T-cell (primary cell): Measurements from ENCODE around the gene SEMA5B. TPM values are rescaled to one million over a fixed set of nuclear protein-coding genes. Genes with fewer than 3 reads are reported as not detected.

Experiments
- ATAC-seq, 4 experiments: fragments of 200-7000 bp in 3 of 4; fragments of 150-1000 bp in 1 of 4; cut with Tn5 transposase; replicated peaks in 1 of 4; 1 replicate in 3 of 4; 2 replicates in 1 of 4; pipeline ENCODE4 v1.10.0; 2021; ENCODE audit warnings: moderate library complexity in 3 of 4, mild to moderate bottlenecking in 2 of 4, moderate number of reproducible peaks in 1 of 4
- CTCF ChIA-PET, 2 donors: fragments of 300-600 bp; sonication (Branson Sonifier 250); formaldehyde crosslinking; loops; one replicate each; lab custom pipeline; 2022; ENCODE audit warnings: antibody characterized with exemption in 2 of 2; lab: Charles Lee
- POLR2A ChIA-PET, 2 donors: fragments of 300-600 bp; sonication (Branson Sonifier 250); formaldehyde crosslinking; loops; one replicate each; lab custom pipeline; 2022; ENCODE audit warnings: antibody characterized with exemption in 2 of 2; lab: Charles Lee
- DNase-seq, 35 experiments: peaks; one replicate each; pipeline versions ENCODE4 v3.0.0 to v3.0.0-alpha.2; 2013 to 2023
- H3K27ac ChIP-seq: one replicate; pipeline ENCODE4 v1.5.1; 2013; ENCODE audit warnings: low read length
- H3K27me3 ChIP-seq, 2 experiments: replicated peaks in 1 of 2; 1 replicate in 1 of 2; 2 replicates in 1 of 2; pipeline versions ENCODE4 v1.6.1 to v1.7.0; 2013; ENCODE audit warnings: low read length in 1 of 2, mixed read lengths in 1 of 2; ENCODE audit not compliant: control insufficient read depth in 2 of 2, insufficient read depth in 2 of 2; ENCODE audit errors: extremely low read depth in 1 of 2
- H3K36me3 ChIP-seq, 2 donors: 1 replicate in 1 of 2; 2 replicates in 1 of 2; pipeline versions ENCODE4 v1.6.1 to v1.7.0; 2013; ENCODE audit warnings: low read length in 1 of 2; ENCODE audit not compliant: control insufficient read depth in 2 of 2, insufficient read depth in 1 of 2; ENCODE audit errors: extremely low read depth in 1 of 2
- H3K4me1 ChIP-seq, 2 experiments: 1 replicate in 1 of 2; 2 replicates in 1 of 2; pipeline versions ENCODE4 v1.6.1 to v1.7.0; 2013; ENCODE audit warnings: low read length in 2 of 2, mixed read lengths in 1 of 2; ENCODE audit not compliant: insufficient read depth in 2 of 2, control insufficient read depth in 1 of 2; ENCODE audit errors: extremely low read depth in 1 of 2
- H3K4me3 ChIP-seq, 2 donors: 1 replicate in 1 of 2; 2 replicates in 1 of 2; pipeline versions ENCODE4 v1.5.1 to v1.7.0; 2013; ENCODE audit warnings: mild to moderate bottlenecking in 2 of 2, low read length in 1 of 2, moderate library complexity in 1 of 2; ENCODE audit not compliant: control insufficient read depth in 1 of 2; ENCODE audit errors: extremely low read depth in 1 of 2
- H3K9me3 ChIP-seq: 2 replicates; pipeline ENCODE4 v1.7.0; 2013
- H3K27ac Mint-ChIP-seq, 2 donors: one replicate each; pipeline ENCODE4 v1.8.0; 2020 to 2021; ENCODE audit warnings: mild to moderate bottlenecking in 2 of 2, mixed read lengths in 2 of 2
- H3K27me3 Mint-ChIP-seq, 2 donors: one replicate each; pipeline ENCODE4 v1.8.0; 2021 to 2022; ENCODE audit warnings: mixed read lengths in 2 of 2
- H3K36me3 Mint-ChIP-seq: one replicate; pipeline ENCODE4 v1.8.0; 2021; ENCODE audit warnings: mixed read lengths
- H3K4me1 Mint-ChIP-seq, 3 donors: one replicate each; pipeline ENCODE4 v1.8.0; 2020 to 2022; ENCODE audit warnings: mixed read lengths in 3 of 3, mild to moderate bottlenecking in 1 of 3
- H3K4me3 Mint-ChIP-seq, 3 donors: one replicate each; pipeline ENCODE4 v1.8.0; 2020 to 2022; ENCODE audit warnings: mild to moderate bottlenecking in 3 of 3, mixed read lengths in 3 of 3, moderate library complexity in 3 of 3
- H3K9me3 Mint-ChIP-seq, 3 donors: one replicate each; pipeline ENCODE4 v1.8.0; 2020 to 2022; ENCODE audit warnings: mixed read lengths in 3 of 3
- WGBS: methylation state at CpG from one replicate; pipeline ENCODE4 v1.1.5; 2013; ENCODE audit warnings: missing lambda C conversion rate; ENCODE audit not compliant: insufficient coverage; 5-methylcytosine and 5-hydroxymethylcytosine counted together
- total RNA-seq, 35 experiments: library from RNA in 6 of 35; stranded (reverse) in 6 of 35; fragments of 120-200 nt in 1 of 35; gene quantifications; one replicate each; pipeline versions ENCODE4 v1.2.1 to v1.2.4 and lab custom pipeline; 2013 to 2026

The SEMA5B gene
- total RNA-seq, 5 donors from 2014 or later (not counting 1 experiment from before 2014, with no cell fraction given), result 0.08 to 0.32 (median 0.21) TPM; not detected in 1

- H3K27me3 Mint-ChIP-seq, result peaks cover 11 to 18% of the 10 kb centered on the region in 2 donors
- DNase-seq (no peak), ATAC-seq (no peak)
- Histone ChIP-seq H3K36me3 (no peaks in the 10 kb centered on the region), H3K9me3 (no peaks in the 10 kb centered on the region), H3K4me3 (no peak overlapping the region), H3K27me3 (peaks cover 0 to 32% of the 10 kb centered on the region in 2 experiments), H3K4me1 (no peaks in the 10 kb centered on the region), H3K27ac (no peak overlapping the region)
- WGBS, result 89% methylated on average over 1 of the region's 4 CpGs
- CTCF ChIA-PET, result no interaction called here
- H3K9me3 Mint-ChIP-seq, result no peaks in the 10 kb centered on the region
- POLR2A ChIA-PET, result no interaction called here
- H3K4me3 Mint-ChIP-seq, result no peak overlapping the region
- H3K4me1 Mint-ChIP-seq, result no peaks in the 10 kb centered on the region
- H3K36me3 Mint-ChIP-seq, result no peaks in the 10 kb centered on the region
- no peak overlapping the region for H3K27ac Mint-ChIP-seq
Observed at GRCh38 chr3:122961146-122961545, 66.4 kb downstream of the SEMA5B start.

- Mint-ChIP-seq H3K27me3 (peaks cover 15 to 19% of the 10 kb centered on the region in 2 donors), H3K4me3 (no peak overlapping the region), H3K36me3 (no peaks in the 10 kb centered on the region), H3K9me3 (no peaks in the 10 kb centered on the region), H3K27ac (no peak overlapping the region), H3K4me1 (no peaks in the 10 kb centered on the region)
- Histone ChIP-seq H3K27me3 (peaks cover 0 to 37% of the 10 kb centered on the region in 2 experiments), H3K36me3 (no peaks in the 10 kb centered on the region), H3K4me3 (no peak overlapping the region), H3K27ac (no peak overlapping the region), H3K9me3 (no peaks in the 10 kb centered on the region), H3K4me1 (no peaks in the 10 kb centered on the region)
- ATAC-seq (no peak), DNase-seq (no peak)
- 79% methylated on average over 3 of the region's 4 CpGs for WGBS
- CTCF ChIA-PET, result no interaction called here
- POLR2A ChIA-PET, result no interaction called here
Observed at GRCh38 chr3:122960652-122961051, 66.9 kb downstream of the SEMA5B start.

- Mint-ChIP-seq H3K27ac (no peak overlapping the region), H3K36me3 (no peaks in the 10 kb centered on the region), H3K4me1 (no peaks in the 10 kb centered on the region), H3K27me3 (peaks cover 16 to 19% of the 10 kb centered on the region in 2 donors), H3K4me3 (no peak overlapping the region), H3K9me3 (no peaks in the 10 kb centered on the region)
- ATAC-seq (no peak), DNase-seq (no peak)
- Histone ChIP-seq H3K9me3 (no peaks in the 10 kb centered on the region), H3K4me3 (no peak overlapping the region), H3K27ac (no peak overlapping the region), H3K36me3 (no peaks in the 10 kb centered on the region), H3K4me1 (no peaks in the 10 kb centered on the region), H3K27me3 (peaks cover 0 to 37% of the 10 kb centered on the region in 2 experiments)
- ChIA-PET POLR2A (no interaction called here), CTCF (no interaction called here)
- 75% methylated on average over 2 of the region's 5 CpGs for WGBS
Observed at GRCh38 chr3:122959339-122959738, 68.2 kb downstream of the SEMA5B start.

GRCh38 chr3:122957707-122958689 is 69.6 kb downstream of the SEMA5B start:
- ChIA-PET CTCF (no interaction called here), POLR2A (no interaction called here)
- Histone ChIP-seq H3K4me3 (no peak overlapping the region), H3K9me3 (no peaks in the 10 kb centered on the region), H3K27me3 (peaks cover 0 to 33% of the 10 kb centered on the region in 2 experiments), H3K36me3 (no peaks in the 10 kb centered on the region), H3K27ac (no peak overlapping the region), H3K4me1 (no peaks in the 10 kb centered on the region)
- H3K27ac Mint-ChIP-seq, result no peak overlapping the region
- DNase-seq, result no peak
- WGBS, result 83% methylated on average over 2 of the region's 7 CpGs
- H3K9me3 Mint-ChIP-seq, result no peaks in the 10 kb centered on the region
- peaks cover 16 to 19% of the 10 kb centered on the region in 2 donors for H3K27me3 Mint-ChIP-seq
- ATAC-seq, result no peak
- H3K36me3 Mint-ChIP-seq, result no peaks in the 10 kb centered on the region
- H3K4me3 Mint-ChIP-seq, result no peak overlapping the region
- no peaks in the 10 kb centered on the region for H3K4me1 Mint-ChIP-seq

- WGBS, result 81% methylated on average over 14 of the region's 15 CpGs
- H3K27me3 Mint-ChIP-seq, result peaks cover 16% of the 10 kb centered on the region in 2 donors
- no peak overlapping the region for H3K27ac ChIP-seq
- no peak overlapping the region for H3K27ac Mint-ChIP-seq
- ATAC-seq (no peak), DNase-seq (no peak)
- H3K36me3 ChIP-seq, result no peaks in the 10 kb centered on the region
- no peaks in the 10 kb centered on the region for H3K4me1 Mint-ChIP-seq
- H3K9me3 Mint-ChIP-seq, result no peaks in the 10 kb centered on the region
- H3K4me1 ChIP-seq, result no peaks in the 10 kb centered on the region
- H3K4me3 ChIP-seq, result no peak overlapping the region
- H3K27me3 ChIP-seq, result peaks cover 0 to 30% of the 10 kb centered on the region in 2 experiments
- ChIA-PET CTCF (no interaction called here), POLR2A (no interaction called here)
- H3K9me3 ChIP-seq, result no peaks in the 10 kb centered on the region
- no peak overlapping the region for H3K4me3 Mint-ChIP-seq
- H3K36me3 Mint-ChIP-seq, result no peaks in the 10 kb centered on the region
Observed at GRCh38 chr3:122956693-122957455, 70.7 kb downstream of the SEMA5B start.

GRCh38 chr3:122955916-122956692 is 71.5 kb downstream of the SEMA5B start:
- H3K27ac ChIP-seq, result no peak overlapping the region
- H3K4me1 ChIP-seq, result no peaks in the 10 kb centered on the region
- no peak overlapping the region for H3K4me3 ChIP-seq
- DNase-seq (no peak), ATAC-seq (no peak)
- Mint-ChIP-seq H3K9me3 (no peaks in the 10 kb centered on the region), H3K4me1 (no peaks in the 10 kb centered on the region), H3K27me3 (peaks cover 12 to 16% of the 10 kb centered on the region in 2 donors), H3K4me3 (no peak overlapping the region), H3K36me3 (no peaks in the 10 kb centered on the region), H3K27ac (no peak overlapping the region)
- H3K27me3 ChIP-seq, result peaks cover 0 to 30% of the 10 kb centered on the region in 2 experiments
- no peaks in the 10 kb centered on the region for H3K9me3 ChIP-seq
- 89% methylated on average over 12 of the region's 20 CpGs for WGBS
- CTCF ChIA-PET, result no interaction called here
- POLR2A ChIA-PET, result no interaction called here
- H3K36me3 ChIP-seq, result no peaks in the 10 kb centered on the region
